ENCODE measurements around the gene GDPD5.

Gene GDPD5

DNA sequence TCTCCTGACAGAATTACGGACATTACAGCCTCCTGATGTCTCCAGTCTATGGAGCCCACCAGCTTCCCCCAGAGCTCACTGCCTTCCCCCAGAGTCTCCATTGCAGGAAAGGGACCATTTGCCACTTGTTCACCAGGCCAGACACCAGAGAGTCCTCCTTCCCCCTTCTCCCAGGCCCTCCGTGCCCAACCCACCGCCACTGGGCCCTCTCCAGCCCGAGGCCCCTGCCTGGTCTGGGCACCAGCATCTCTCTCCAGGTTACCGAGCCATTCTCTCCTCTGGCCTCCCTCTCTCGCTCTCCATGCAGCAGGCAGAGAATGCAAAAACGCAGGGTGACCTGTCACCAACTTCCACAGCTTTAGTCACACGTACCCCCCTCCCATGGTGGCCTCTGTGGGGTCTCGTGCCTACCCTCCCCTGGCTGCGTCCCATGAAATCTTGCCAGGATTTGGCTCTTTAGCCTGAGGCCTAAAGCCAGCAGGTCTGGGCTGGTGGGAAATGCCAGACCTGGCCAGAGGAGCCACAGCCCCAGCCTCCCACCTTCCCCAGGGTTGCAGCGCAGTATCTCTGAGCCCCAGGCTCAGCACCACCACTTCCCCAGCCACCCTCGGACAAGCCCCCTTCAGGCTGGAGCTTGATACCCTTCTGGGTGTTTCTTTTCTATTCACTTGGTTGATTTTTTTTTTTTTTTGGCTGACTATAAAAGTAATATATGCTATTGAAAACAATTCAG is 29.5 kb upstream of the GDPD5 start:
- Histone ChIP-seq H3K4me3 (ENCODE audit: low read length) (no peak overlapping the region), H3K36me3 (ENCODE audit: control insufficient read depth, low read depth, low read length) (no peaks in the 10 kb centered on the region), H3K27ac (ENCODE audit: low read length) (peak overlapping the region; percentile 60), H3K9ac (ENCODE audit: low read length) (no peak overlapping the region), H3K9me3 (ENCODE audit: control insufficient read depth, low read depth, low read length) (no peaks in the 10 kb centered on the region), H3K4me1 (ENCODE audit: control insufficient read depth, low read depth, low read length) (peaks cover 25% of the 10 kb centered on the region), H3K27me3 (ENCODE audit: control insufficient read depth, insufficient read depth, low read length) (no peaks in the 10 kb centered on the region)

DNA sequence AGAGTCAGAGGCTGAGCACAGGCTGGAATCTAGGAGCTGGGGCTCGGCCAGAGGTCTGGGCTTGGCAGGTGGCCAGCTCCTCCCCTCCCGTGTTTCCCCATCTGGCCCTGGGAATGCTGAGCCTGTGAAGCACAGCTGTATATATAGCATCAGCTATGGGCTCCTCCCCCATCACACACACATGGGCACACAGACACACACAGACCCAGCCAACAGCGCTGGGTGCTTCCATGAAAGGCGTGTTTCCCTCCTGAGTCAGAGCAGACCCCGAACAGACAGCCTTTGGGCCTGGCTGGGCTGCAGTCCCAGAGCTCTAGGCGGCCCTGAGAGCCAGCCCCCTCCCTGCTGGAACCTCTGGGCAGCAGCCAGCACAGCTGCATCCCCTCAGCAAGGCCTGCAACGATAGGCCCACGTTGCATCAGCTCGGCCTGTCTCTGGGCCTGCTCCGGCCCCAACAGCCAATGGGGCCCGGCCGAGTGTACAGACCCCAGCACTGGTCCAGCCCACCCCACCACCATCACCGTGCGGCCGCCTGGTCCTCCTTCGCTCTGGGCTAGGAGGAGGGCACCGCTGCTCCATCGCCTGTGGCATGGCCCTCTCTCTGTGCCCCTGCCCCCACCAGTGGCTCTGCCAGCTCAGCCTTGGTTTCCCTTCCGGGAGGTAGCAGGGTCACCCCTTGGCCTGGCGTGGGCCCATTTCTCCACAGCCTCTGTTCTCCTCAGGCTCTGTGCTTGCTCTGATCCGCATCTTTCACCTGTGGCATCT is 28.7 kb upstream of the GDPD5 start:
- peaks cover 22% of the 10 kb centered on the region for H3K4me1 ChIP-seq (ENCODE audit: control insufficient read depth, low read depth, low read length)
- H3K9me3 ChIP-seq (ENCODE audit: control insufficient read depth, low read depth, low read length), result no peaks in the 10 kb centered on the region
- H3K9ac ChIP-seq (ENCODE audit: low read length), result peak overlapping the region; percentile 54
- H3K27ac ChIP-seq (ENCODE audit: low read length), result peak overlapping the region; percentile 60
- H3K27me3 ChIP-seq (ENCODE audit: control insufficient read depth, insufficient read depth, low read length), result no peaks in the 10 kb centered on the region
- no peaks in the 10 kb centered on the region for H3K36me3 ChIP-seq (ENCODE audit: control insufficient read depth, low read depth, low read length)
- no peak overlapping the region for H3K4me3 ChIP-seq (ENCODE audit: low read length)

DNA sequence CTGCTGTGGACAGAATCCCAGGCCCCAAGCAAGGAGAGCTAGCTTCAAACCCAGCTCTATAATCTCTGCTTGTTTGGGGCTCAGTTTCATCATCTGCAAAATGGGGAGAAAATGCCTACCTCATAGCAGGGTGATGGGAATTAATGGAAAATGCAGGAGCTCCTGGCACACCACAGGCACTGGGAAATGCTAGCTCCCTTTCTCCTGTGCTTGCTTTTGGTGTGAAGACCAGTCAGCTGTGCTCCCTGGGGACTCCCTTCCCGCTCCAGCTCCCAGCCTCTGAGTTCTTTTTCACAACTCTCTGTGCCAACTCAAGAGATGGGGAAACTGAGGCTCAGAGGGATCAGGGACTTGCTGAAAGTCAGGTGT is 28.1 kb upstream of the GDPD5 start:
- Histone ChIP-seq H3K9me3 (ENCODE audit: control insufficient read depth, low read depth, low read length) (no peaks in the 10 kb centered on the region), H3K9ac (ENCODE audit: low read length) (peak overlapping the region; percentile 54), H3K4me3 (ENCODE audit: low read length) (no peak overlapping the region), H3K4me1 (ENCODE audit: control insufficient read depth, low read depth, low read length) (peaks cover 17% of the 10 kb centered on the region), H3K27ac (ENCODE audit: low read length) (peak overlapping the region; percentile 58), H3K36me3 (ENCODE audit: control insufficient read depth, low read depth, low read length) (no peaks in the 10 kb centered on the region), H3K27me3 (ENCODE audit: control insufficient read depth, insufficient read depth, low read length) (no peaks in the 10 kb centered on the region)

DNA sequence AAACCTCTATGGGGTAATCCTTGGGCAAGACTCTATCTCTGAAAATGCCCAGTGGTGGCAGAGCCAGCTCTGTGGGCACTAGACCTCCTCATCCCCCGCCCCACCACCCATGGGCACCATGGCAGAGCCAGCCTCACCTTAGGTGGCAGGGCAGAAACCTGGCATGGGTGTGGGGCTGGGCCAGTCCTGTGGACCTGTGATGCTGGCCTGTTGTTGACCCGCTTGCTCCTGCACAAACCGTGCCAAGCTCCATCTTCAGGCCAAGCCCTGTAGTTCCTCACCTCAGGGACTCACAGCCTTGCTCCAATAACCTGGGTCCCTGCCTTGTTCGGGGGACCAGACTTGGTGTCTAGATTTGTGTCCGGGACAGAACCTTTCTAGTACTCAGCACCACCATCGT is 27.4 kb upstream of the GDPD5 start:
- Histone ChIP-seq H3K9ac (ENCODE audit: low read length) (no peak overlapping the region), H3K36me3 (ENCODE audit: control insufficient read depth, low read depth, low read length) (no peaks in the 10 kb centered on the region), H3K9me3 (ENCODE audit: control insufficient read depth, low read depth, low read length) (no peaks in the 10 kb centered on the region), H3K4me3 (ENCODE audit: low read length) (no peak overlapping the region), H3K4me1 (ENCODE audit: control insufficient read depth, low read depth, low read length) (peaks cover 10% of the 10 kb centered on the region), H3K27me3 (ENCODE audit: control insufficient read depth, insufficient read depth, low read length) (no peaks in the 10 kb centered on the region), H3K27ac (ENCODE audit: low read length) (no peak overlapping the region)

DNA sequence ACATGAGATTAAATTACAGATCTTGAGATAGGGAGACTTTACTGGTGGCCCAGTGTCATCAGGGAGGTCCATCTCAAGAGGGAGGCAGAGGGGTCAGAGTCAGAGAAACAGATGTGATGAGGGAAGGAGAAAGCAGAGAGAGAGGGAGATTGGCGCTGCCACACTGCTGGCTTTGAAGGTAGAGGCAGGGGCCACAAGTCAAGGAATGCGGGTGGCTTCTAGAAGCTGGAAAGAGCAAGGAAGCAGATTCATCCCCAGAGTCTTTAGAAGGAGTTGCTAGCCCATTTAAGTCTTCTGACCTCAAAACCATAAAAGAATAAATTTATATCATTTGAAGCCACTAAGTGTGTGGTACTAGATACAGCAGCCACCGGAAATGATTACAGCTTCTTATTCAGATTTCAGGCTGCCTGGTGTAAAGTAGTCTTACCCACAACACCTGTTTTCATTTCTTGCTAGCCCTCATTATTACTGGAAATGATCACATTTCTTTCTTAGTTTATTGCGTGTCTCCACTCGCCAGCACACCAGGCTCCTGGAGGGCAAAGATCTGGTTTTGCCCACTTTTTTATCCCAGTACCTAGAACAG is 23.7 kb upstream of the GDPD5 start:
- H3K4me3 ChIP-seq (ENCODE audit: low read length), result no peak overlapping the region
- H3K36me3 ChIP-seq (ENCODE audit: control insufficient read depth, low read depth, low read length), result no peaks in the 10 kb centered on the region
- H3K4me1 ChIP-seq (ENCODE audit: control insufficient read depth, low read depth, low read length), result peaks cover 10% of the 10 kb centered on the region
- H3K9ac ChIP-seq (ENCODE audit: low read length), result no peak overlapping the region
- no peak overlapping the region for H3K27ac ChIP-seq (ENCODE audit: low read length)
- no peaks in the 10 kb centered on the region for H3K27me3 ChIP-seq (ENCODE audit: control insufficient read depth, insufficient read depth, low read length)
- no peaks in the 10 kb centered on the region for H3K9me3 ChIP-seq (ENCODE audit: control insufficient read depth, low read depth, low read length)

DNA sequence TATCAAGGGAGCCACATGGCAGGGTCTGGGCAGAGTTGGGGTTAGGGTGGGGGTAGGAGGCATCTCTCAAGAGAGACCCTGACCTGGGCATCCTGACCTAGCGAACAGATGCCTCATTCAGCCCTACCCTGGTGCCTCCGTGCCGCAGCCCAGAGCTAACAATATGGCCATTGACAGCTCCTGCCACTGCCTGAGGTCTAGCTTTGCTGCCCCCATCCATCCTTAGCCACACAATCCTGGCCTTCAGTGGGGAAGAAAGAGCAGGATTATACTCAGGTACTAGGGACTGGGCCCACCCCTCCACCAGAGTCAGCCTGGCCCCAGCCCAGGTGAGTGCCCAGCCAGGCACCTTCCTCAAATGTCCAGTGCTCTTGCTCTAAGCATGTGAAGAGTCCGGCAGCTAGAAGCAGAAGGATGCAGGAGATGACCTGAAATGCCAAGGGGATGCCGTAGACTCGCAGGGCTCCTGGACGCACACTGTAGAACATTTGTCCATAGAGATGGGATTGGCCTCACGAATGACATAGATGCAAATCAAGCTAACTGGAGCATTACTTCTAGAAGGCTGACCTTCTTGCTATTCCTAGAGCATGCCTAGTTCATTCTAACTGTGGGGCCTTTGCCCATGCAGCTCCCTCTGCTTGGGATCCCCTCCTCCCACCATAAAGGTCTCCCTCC is 23.0 kb upstream of the GDPD5 start:
- Histone ChIP-seq H3K9ac (ENCODE audit: low read length) (no peak overlapping the region), H3K4me1 (ENCODE audit: control insufficient read depth, low read depth, low read length) (peaks cover 5% of the 10 kb centered on the region), H3K36me3 (ENCODE audit: control insufficient read depth, low read depth, low read length) (no peaks in the 10 kb centered on the region), H3K27ac (ENCODE audit: low read length) (no peak overlapping the region), H3K9me3 (ENCODE audit: control insufficient read depth, low read depth, low read length) (no peaks in the 10 kb centered on the region), H3K4me3 (ENCODE audit: low read length) (no peak overlapping the region), H3K27me3 (ENCODE audit: control insufficient read depth, insufficient read depth, low read length) (no peaks in the 10 kb centered on the region)

DNA sequence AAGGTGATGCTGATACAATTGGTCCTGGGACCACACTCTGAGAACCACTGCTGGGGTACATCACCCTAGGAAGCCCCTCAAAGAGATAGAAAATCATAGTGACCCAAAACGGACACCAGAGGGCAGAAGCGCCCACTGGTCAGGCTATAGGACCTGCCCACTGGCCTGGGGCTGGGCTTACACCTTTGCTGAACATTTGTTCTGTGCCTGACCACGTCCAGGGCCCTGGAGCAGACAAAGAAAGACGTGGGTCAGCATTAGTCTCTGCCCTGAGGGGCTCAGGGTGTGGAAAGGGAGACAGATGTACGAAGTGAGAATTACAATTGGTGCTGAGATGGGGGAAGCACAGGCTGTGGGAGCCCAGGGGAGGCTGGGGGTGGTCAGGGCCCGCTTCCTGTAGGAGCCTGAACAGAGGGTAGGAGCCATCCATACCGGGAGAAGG is 21.9 kb upstream of the GDPD5 start:
- H3K36me3 ChIP-seq (ENCODE audit: control insufficient read depth, low read depth, low read length), result no peaks in the 10 kb centered on the region
- no peak overlapping the region for H3K4me3 ChIP-seq (ENCODE audit: low read length)
- peak overlapping the region; percentile 7 for H3K9ac ChIP-seq (ENCODE audit: low read length)
- no peaks in the 10 kb centered on the region for H3K9me3 ChIP-seq (ENCODE audit: control insufficient read depth, low read depth, low read length)
- no peaks in the 10 kb centered on the region for H3K27me3 ChIP-seq (ENCODE audit: control insufficient read depth, insufficient read depth, low read length)
- peak overlapping the region; percentile 32 for H3K27ac ChIP-seq (ENCODE audit: low read length)
- H3K4me1 ChIP-seq (ENCODE audit: control insufficient read depth, low read depth, low read length), result peaks cover 5% of the 10 kb centered on the region

DNA sequence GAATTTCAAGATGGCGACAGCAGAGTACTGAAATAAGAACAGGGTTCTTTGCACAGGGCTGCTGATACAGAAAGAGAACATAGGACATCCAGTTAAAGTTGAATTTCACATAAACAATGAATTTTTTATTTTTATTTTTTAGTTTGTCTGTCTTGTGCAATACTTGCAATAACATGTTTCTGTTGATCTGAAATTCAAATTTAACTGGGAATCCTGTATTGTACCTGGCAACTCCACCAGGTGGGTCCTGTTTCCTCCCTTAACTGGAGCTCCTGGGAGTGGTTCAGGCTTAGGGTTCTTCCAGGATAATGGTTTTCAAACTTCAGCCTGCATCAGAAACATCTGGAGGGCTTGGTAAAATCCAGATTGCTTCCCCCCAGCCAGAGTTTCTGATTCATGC is 21.4 kb upstream of the GDPD5 start:
- H3K4me3 ChIP-seq (ENCODE audit: low read length), result no peak overlapping the region
- no peaks in the 10 kb centered on the region for H3K36me3 ChIP-seq (ENCODE audit: control insufficient read depth, low read depth, low read length)
- H3K4me1 ChIP-seq (ENCODE audit: control insufficient read depth, low read depth, low read length), result peaks cover 5% of the 10 kb centered on the region
- H3K9ac ChIP-seq (ENCODE audit: low read length), result no peak overlapping the region
- no peaks in the 10 kb centered on the region for H3K9me3 ChIP-seq (ENCODE audit: control insufficient read depth, low read depth, low read length)
- H3K27ac ChIP-seq (ENCODE audit: low read length), result no peak overlapping the region
- H3K27me3 ChIP-seq (ENCODE audit: control insufficient read depth, insufficient read depth, low read length), result no peaks in the 10 kb centered on the region

DNA sequence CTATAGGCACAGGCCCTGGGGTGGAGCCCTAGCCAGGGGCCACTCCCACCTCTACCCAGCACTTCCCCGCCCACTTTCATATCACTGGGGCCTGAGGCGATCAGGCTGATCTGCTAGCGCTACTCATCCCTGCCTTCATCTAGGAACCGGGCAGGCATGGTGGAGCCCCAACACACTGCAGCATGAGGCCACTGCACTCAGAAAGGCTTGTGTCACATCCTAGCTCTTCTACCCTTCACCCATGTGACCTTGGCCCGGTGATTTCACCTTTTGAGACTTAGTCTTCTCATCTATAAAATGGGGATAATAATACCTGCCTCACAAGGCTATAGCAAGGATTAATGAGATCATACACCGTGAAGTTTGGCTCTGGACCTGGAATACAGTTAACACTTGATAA is 18.1 kb upstream of the GDPD5 start:
- no peak overlapping the region for H3K27ac ChIP-seq (ENCODE audit: low read length)
- H3K4me3 ChIP-seq (ENCODE audit: low read length), result no peak overlapping the region
- no peaks in the 10 kb centered on the region for H3K27me3 ChIP-seq (ENCODE audit: control insufficient read depth, insufficient read depth, low read length)
- no peaks in the 10 kb centered on the region for H3K9me3 ChIP-seq (ENCODE audit: control insufficient read depth, low read depth, low read length)
- H3K9ac ChIP-seq (ENCODE audit: low read length), result no peak overlapping the region
- peaks cover 5% of the 10 kb centered on the region for H3K4me1 ChIP-seq (ENCODE audit: control insufficient read depth, low read depth, low read length)
- H3K36me3 ChIP-seq (ENCODE audit: control insufficient read depth, low read depth, low read length), result no peaks in the 10 kb centered on the region

DNA sequence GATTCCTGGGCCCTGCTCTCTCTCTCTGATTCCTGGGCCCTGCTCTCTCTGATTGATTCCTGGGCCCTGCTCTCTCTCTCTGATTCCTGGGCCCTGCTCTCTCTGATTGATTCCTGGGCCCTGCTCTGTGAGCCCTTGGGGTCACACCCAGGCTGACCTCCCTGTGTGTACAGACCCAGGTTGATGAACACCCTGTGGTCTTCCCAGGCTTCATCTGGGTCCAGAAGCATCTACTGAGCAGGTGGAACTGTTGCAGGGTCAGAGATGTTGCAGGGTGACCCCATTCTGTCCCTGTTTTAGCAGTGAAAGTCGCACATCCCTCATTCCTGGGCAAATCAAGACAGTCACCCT is 16.3 kb upstream of the GDPD5 start:
- Histone ChIP-seq H3K27me3 (ENCODE audit: control insufficient read depth, insufficient read depth, low read length) (no peaks in the 10 kb centered on the region), H3K9ac (ENCODE audit: low read length) (no peak overlapping the region), H3K9me3 (ENCODE audit: control insufficient read depth, low read depth, low read length) (no peaks in the 10 kb centered on the region), H3K36me3 (ENCODE audit: control insufficient read depth, low read depth, low read length) (no peaks in the 10 kb centered on the region), H3K4me1 (ENCODE audit: control insufficient read depth, low read depth, low read length) (no peaks in the 10 kb centered on the region), H3K4me3 (ENCODE audit: low read length) (no peak overlapping the region), H3K27ac (ENCODE audit: low read length) (no peak overlapping the region)

DNA sequence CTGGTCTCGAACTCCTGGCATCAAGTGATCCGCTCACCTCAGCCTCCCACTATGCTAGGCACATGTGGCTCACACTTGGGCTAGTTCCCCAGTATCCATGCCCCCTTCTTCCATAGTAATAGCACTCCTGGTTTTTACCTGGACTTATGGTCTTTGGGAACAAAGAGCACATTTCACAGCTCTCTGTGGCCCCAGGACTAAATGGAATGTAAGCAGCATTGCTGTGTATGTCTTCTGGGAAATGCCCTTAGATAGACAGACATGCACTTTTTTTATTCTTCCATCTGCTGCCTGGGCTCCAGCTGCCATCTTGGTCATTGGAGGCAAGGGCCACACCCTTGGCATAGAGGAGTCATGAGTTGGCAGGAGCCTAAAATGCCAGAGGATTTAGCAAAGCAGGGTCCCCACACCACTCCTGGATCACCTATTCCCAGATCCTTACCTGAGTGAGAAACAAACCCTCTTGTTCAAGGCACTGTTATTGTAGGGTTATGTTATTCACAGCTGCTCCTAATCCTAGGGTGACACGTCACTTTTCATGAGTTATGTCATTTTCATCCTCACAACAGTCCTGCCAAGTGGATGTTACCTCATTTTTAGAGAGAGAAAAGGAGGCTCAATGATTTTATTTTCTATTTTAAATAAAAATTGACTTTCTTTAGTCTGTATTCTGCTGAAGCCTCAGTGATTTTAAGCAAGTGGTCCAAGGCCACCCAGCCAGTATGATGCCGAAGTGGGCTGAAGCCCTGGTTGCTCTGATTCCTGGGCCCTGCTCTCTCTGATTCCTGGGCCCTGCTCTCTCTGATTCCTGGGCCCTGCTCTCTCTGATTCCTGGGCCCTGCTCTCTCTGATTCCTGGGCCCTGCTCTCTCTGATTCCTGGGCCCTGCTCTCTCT is 15.7 kb upstream of the GDPD5 start:
- no peak overlapping the region for H3K4me3 ChIP-seq (ENCODE audit: low read length)
- no peaks in the 10 kb centered on the region for H3K9me3 ChIP-seq (ENCODE audit: control insufficient read depth, low read depth, low read length)
- H3K27ac ChIP-seq (ENCODE audit: low read length), result no peak overlapping the region
- no peaks in the 10 kb centered on the region for H3K4me1 ChIP-seq (ENCODE audit: control insufficient read depth, low read depth, low read length)
- no peak overlapping the region for H3K9ac ChIP-seq (ENCODE audit: low read length)
- H3K27me3 ChIP-seq (ENCODE audit: control insufficient read depth, insufficient read depth, low read length), result no peaks in the 10 kb centered on the region
- no peaks in the 10 kb centered on the region for H3K36me3 ChIP-seq (ENCODE audit: control insufficient read depth, low read depth, low read length)
